HEK293 (cell line): ENCODE data around the gene LY9.
A peak's percentile ranks its signal among the peaks of the same experiment; 100 is the strongest.

Experiments used
- CTCF ChIA-PET: fragments of 350-600 bp; formaldehyde crosslinking; extraction: SDS; loops from one replicate; lab custom pipeline; 2021; ENCODE audit warnings: antibody characterized with exemption; lab: Yijun Ruan, JAX
- POLR2A ChIA-PET: fragments of 300-600 bp; formaldehyde crosslinking; extraction: SDS; loops from one replicate; lab custom pipeline; 2020; ENCODE audit warnings: antibody characterized with exemption, inconsistent platforms; lab: Yijun Ruan, JAX
- H3K27ac ChIP-seq: fragments of 200-500 bp; sonication (Bioruptor generic); 2 replicates; pipeline ENCODE4 v1.5.1; 2014; ENCODE audit warnings: low read depth, low read length, control low read depth, inconsistent platforms; ENCODE audit errors: extremely low read depth
- H3K36me3 ChIP-seq, 2 experiments: fragments of 200-500 bp in 1 of 2; sonication (Bioruptor generic) in 1 of 2; 1 replicate in 1 of 2; 2 replicates in 1 of 2; pipeline ENCODE4 v1.5.1; 2014 to 2017; ENCODE audit warnings: inconsistent platforms in 2 of 2, low read length in 2 of 2; ENCODE audit not compliant: control insufficient read depth in 2 of 2, insufficient read depth in 1 of 2
- H3K4me1 ChIP-seq: fragments of 200-500 bp; sonication (Bioruptor generic); 2 replicates; pipeline ENCODE4 v1.5.1; 2014; ENCODE audit warnings: mild to moderate bottlenecking, low read length, inconsistent platforms; ENCODE audit not compliant: control insufficient read depth, insufficient read depth
- H3K4me3 ChIP-seq: 2 replicates; pipeline ENCODE4 v1.5.1; 2011; ENCODE audit warnings: low read depth, mild to moderate bottlenecking, control low read depth, low read length, moderate library complexity
- H3K9me3 ChIP-seq: fragments of 200-500 bp; sonication (Bioruptor generic); 2 replicates; pipeline ENCODE4 v1.5.1; 2014; ENCODE audit warnings: low read depth, low read length, inconsistent platforms; ENCODE audit not compliant: control insufficient read depth, insufficient read depth
- KLF8 ChIP-seq: fragments of 450-650 bp; formaldehyde crosslinking; IDR thresholded peaks from 2 replicates; pipeline ENCODE4 v1.5.1; 2016; ENCODE audit warnings: missing biosample characterization, missing genetic modification characterization
- SETDB1 ChIP-seq: IDR thresholded peaks from one replicate; pipeline ENCODE4 v1.6.1; 2017; ENCODE audit warnings: mild to moderate bottlenecking, low read length, moderate library complexity, mixed read lengths; ENCODE audit not compliant: insufficient read length
- ZBTB48 ChIP-seq: fragments of 450-650 bp; formaldehyde crosslinking; IDR thresholded peaks from 2 replicates; pipeline ENCODE4 v1.5.1; 2016; ENCODE audit warnings: missing biosample characterization, missing genetic modification characterization
- ZEB2 ChIP-seq: fragments of 450-650 bp; formaldehyde crosslinking; IDR thresholded peaks from 2 replicates; pipeline ENCODE4 v1.5.1; 2016; ENCODE audit warnings: missing biosample characterization, missing genetic modification characterization
- ZNF239 ChIP-seq: fragments of 450-650 bp; formaldehyde crosslinking; IDR thresholded peaks from 2 replicates; pipeline ENCODE4 v1.5.1; 2016; ENCODE audit warnings: missing biosample characterization, missing genetic modification characterization
- ZNF354C ChIP-seq: fragments of 450-650 bp; formaldehyde crosslinking; IDR thresholded peaks from 2 replicates; pipeline ENCODE4 v1.5.1; 2016; ENCODE audit warnings: missing biosample characterization, missing genetic modification characterization, low read depth, borderline replicate concordance
- ZNF610 ChIP-seq: fragments of 450-650 bp; formaldehyde crosslinking; IDR thresholded peaks from 2 replicates; pipeline ENCODE4 v1.5.1; 2016; ENCODE audit warnings: missing biosample characterization, missing genetic modification characterization, borderline replicate concordance
- ZNF621 ChIP-seq: fragments of 450-650 bp; formaldehyde crosslinking; IDR thresholded peaks from 2 replicates; pipeline ENCODE4 v1.5.1; 2017; ENCODE audit warnings: missing biosample characterization, missing genetic modification characterization
- ZNF624 ChIP-seq: fragments of 450-650 bp; formaldehyde crosslinking; IDR thresholded peaks from 2 replicates; pipeline ENCODE4 v1.5.1; 2017; ENCODE audit warnings: missing biosample characterization, missing genetic modification characterization
- ZNF776 ChIP-seq: fragments of 450-650 bp; formaldehyde crosslinking; IDR thresholded peaks from 2 replicates; pipeline ENCODE4 v1.5.0; 2017; ENCODE audit warnings: missing biosample characterization, missing genetic modification characterization, borderline replicate concordance
- ZXDB ChIP-seq: fragments of 450-650 bp; formaldehyde crosslinking; IDR thresholded peaks from 2 replicates; pipeline ENCODE4 v1.5.1; 2016; ENCODE audit warnings: missing biosample characterization, missing genetic modification characterization
- TF ChIP-seq, protein P1 (sequence below): fragments of 450-650 bp; formaldehyde crosslinking; IDR thresholded peaks from 2 replicates; pipeline ENCODE4 v1.5.1; 2016; ENCODE audit warnings: missing biosample characterization, missing genetic modification characterization
- TF ChIP-seq, protein P2 (sequence below): fragments of 450-650 bp; formaldehyde crosslinking; IDR thresholded peaks from 2 replicates; pipeline ENCODE4 v1.5.1; 2016; ENCODE audit warnings: missing biosample characterization, missing genetic modification characterization
- TF ChIP-seq, protein P3 (sequence below): fragments of 450-650 bp; formaldehyde crosslinking; IDR thresholded peaks from 2 replicates; pipeline ENCODE4 v1.5.1; 2017; ENCODE audit warnings: missing biosample characterization, mild to moderate bottlenecking, missing genetic modification characterization, moderate library complexity
- TF ChIP-seq, protein P4 (sequence below): fragments of 450-650 bp; formaldehyde crosslinking; IDR thresholded peaks from 2 replicates; pipeline ENCODE4 v1.5.1; 2016; ENCODE audit warnings: missing biosample characterization, missing genetic modification characterization

Gene LY9

DNA sequence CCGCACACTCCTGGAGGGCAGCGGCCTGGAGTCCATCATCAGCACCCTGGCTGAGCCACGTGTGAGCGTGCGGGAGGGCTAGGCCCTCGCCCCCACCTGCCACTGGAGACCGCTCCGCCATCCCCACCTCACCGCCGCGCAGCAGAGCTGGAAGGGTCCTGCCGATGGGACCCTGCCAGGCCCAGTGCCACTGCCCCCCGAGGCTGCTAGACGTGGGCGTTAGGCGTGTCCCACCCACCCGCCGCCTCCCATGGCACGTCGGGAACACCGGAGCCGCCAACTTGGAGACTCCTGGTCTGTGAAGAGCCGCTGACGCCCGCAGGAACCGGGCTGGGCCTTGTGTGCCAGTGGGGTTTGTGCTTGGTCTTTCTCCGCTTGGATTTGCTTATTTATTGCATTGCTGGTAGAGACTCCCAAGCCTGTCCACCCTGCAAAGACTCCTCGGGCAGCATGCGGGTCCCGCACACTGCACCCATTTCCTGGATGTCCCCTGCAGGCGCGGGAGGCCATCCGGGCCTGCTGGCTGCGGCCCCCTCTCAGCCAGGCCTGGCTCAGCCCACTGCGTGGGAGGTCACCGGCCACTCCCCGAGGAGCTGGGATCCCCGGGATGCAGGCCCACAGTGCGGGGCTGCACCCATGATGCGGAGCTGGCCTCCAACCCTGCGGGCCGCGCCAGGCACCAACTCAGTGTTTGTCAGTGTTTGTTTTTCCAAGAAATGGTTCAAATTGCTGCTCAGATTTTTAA is 6.0 kb downstream of the LY9 start (continued):
- TF ChIP-seq ZXDB (tag by site-specific recombination) (no peak), ZNF610 (tag by site-specific recombination) (no peak), ZBTB48 (tag by site-specific recombination) (no peak)
- TF ChIP-seq, protein P1, sequence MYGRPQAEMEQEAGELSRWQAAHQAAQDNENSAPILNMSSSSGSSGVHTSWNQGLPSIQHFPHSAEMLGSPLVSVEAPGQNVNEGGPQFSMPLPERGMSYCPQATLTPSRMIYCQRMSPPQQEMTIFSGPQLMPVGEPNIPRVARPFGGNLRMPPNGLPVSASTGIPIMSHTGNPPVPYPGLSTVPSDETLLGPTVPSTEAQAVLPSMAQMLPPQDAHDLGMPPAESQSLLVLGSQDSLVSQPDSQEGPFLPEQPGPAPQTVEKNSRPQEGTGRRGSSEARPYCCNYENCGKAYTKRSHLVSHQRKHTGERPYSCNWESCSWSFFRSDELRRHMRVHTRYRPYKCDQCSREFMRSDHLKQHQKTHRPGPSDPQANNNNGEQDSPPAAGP: no peak

DNA sequence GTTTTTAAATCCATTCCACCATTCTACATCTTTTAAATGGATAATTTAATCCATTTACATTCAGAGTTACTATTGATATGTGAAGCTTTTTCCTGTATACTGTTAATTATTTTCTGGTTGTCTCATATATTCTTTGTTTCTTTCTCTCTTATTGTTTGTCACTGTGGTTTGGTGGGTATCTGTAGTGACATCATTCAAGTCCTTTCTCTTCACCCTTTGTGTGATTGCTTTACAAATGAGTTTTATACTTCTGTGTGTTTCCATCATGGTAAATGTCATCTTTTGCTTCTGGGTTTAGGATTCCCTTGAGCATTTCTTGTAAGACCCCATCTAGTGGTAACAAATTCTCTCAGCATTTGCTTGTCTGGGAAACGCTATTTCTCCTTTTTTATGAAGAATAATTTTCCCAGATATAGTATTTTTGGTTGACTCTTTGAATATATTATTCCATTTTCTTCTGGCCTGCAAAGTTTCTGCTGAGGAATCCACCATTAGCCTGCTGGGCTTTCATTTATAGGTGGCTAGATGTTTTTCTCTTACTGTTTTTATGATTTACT is 10.2 kb downstream of the LY9 start:
- ChIA-PET POLR2A (no interaction called here), CTCF (interaction anchor here (0.7 to 1.4 kb wide), 2 partner anchors 26 to 29 kb away, joined by 3 to 8 read pairs; no protein-coding TSS in a partner anchor)
- no peaks in the 10 kb centered on the region for H3K36me3 ChIP-seq
- no peak for TF ChIP-seq ZNF624 (tag by site-specific recombination)
- H3K9me3 ChIP-seq: no peaks in the 10 kb centered on the region
- no peaks in the 10 kb centered on the region for H3K4me1 ChIP-seq
- no peak overlapping the region for H3K27ac ChIP-seq
- H3K4me3 ChIP-seq: no peak overlapping the region

DNA sequence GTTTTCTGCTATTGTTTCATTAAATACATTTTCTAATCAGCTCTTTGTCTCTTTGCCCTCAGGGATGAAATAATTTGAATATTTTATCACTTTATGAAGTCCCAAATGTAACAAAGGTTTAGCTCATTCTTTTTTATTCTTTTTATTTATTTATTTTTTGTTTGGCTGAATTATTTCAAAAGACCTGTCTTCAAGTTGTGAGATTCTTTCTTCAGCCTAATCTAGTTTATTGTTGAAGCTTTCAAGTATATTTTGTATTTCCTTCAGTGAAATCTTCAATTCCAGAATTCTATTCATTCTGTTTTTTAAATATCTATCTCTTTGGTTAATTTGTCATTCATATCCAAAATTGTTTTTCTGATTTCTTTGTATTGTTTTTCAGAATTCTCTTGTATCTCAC is 10.8 kb downstream of the LY9 start:
- no peaks in the 10 kb centered on the region for H3K36me3 ChIP-seq
- H3K27ac ChIP-seq: no peak overlapping the region
- H3K4me3 ChIP-seq: no peak overlapping the region
- ChIA-PET CTCF (interaction anchor here (1.4 kb wide), 1 partner anchor 28 kb away, joined by 8 read pairs; no protein-coding TSS in a partner anchor), POLR2A (no interaction called here)
- no peaks in the 10 kb centered on the region for H3K4me1 ChIP-seq
- no peaks in the 10 kb centered on the region for H3K9me3 ChIP-seq
- TF ChIP-seq KLF8 (peak; percentile 25; the same call in 1 of the 2 replicates), ZEB2 (tag by site-specific recombination) (no peak), SETDB1 (peak; percentile 82)

DNA sequence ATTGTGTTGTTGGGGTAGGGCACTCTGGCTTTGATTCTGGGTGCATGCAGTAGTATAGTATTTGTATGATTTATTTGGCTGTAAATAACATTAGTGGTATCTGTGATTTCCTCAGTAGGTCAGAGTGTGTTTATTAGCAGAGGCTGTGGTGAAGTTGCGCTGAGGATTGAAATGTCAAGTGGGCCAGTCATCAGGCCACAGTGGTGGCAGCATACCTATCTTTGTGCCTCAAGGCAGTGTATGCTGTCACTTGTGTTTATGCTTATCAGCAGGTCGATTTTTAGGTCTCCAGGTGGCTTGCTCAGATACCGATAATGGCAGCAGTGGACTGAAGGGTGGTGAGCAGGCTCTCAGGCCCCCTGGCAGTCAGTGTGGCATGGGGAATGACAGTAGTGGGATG is 11.3 kb downstream of the LY9 start:
- H3K9me3 ChIP-seq: no peaks in the 10 kb centered on the region
- POLR2A ChIA-PET: no interaction called here
- H3K27ac ChIP-seq: no peak overlapping the region
- CTCF ChIA-PET: interaction anchor here (1.4 kb wide), 1 partner anchor 28 kb away, joined by 8 read pairs; no protein-coding TSS in a partner anchor
- no peaks in the 10 kb centered on the region for H3K4me1 ChIP-seq
- H3K4me3 ChIP-seq: no peak overlapping the region
- H3K36me3 ChIP-seq: no peaks in the 10 kb centered on the region
- TF ChIP-seq, protein P2, sequence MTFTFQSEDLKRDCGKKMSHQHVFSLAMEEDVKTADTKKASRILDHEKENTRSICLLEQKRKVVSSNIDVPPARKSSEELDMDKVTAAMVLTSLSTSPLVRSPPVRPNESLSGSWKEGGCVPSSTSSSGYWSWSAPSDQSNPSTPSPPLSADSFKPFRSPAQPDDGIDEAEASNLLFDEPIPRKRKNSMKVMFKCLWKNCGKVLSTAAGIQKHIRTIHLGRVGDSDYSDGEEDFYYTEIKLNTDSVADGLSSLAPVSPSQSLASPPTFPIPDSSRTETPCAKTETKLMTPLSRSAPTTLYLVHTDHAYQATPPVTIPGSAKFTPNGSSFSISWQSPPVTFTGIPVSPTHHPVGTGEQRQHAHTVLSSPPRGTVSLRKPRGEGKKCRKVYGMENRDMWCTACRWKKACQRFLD (tag by site-specific recombination): no peak
- TF ChIP-seq ZNF354C (tag by site-specific recombination): no peak
- TF ChIP-seq ZNF776 (tag by site-specific recombination): no peak
- TF ChIP-seq, protein P3, sequence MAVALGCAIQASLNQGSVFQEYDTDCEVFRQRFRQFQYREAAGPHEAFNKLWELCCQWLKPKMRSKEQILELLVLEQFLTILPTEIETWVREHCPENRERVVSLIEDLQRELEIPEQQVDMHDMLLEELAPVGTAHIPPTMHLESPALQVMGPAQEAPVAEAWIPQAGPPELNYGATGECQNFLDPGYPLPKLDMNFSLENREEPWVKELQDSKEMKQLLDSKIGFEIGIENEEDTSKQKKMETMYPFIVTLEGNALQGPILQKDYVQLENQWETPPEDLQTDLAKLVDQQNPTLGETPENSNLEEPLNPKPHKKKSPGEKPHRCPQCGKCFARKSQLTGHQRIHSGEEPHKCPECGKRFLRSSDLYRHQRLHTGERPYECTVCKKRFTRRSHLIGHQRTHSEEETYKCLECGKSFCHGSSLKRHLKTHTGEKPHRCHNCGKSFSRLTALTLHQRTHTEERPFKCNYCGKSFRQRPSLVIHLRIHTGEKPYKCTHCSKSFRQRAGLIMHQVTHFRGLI (tag by site-specific recombination): no peak
- no peak for TF ChIP-seq ZNF239
- TF ChIP-seq, protein P4, sequence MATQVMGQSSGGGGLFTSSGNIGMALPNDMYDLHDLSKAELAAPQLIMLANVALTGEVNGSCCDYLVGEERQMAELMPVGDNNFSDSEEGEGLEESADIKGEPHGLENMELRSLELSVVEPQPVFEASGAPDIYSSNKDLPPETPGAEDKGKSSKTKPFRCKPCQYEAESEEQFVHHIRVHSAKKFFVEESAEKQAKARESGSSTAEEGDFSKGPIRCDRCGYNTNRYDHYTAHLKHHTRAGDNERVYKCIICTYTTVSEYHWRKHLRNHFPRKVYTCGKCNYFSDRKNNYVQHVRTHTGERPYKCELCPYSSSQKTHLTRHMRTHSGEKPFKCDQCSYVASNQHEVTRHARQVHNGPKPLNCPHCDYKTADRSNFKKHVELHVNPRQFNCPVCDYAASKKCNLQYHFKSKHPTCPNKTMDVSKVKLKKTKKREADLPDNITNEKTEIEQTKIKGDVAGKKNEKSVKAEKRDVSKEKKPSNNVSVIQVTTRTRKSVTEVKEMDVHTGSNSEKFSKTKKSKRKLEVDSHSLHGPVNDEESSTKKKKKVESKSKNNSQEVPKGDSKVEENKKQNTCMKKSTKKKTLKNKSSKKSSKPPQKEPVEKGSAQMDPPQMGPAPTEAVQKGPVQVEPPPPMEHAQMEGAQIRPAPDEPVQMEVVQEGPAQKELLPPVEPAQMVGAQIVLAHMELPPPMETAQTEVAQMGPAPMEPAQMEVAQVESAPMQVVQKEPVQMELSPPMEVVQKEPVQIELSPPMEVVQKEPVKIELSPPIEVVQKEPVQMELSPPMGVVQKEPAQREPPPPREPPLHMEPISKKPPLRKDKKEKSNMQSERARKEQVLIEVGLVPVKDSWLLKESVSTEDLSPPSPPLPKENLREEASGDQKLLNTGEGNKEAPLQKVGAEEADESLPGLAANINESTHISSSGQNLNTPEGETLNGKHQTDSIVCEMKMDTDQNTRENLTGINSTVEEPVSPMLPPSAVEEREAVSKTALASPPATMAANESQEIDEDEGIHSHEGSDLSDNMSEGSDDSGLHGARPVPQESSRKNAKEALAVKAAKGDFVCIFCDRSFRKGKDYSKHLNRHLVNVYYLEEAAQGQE (tag by site-specific recombination): no peak
- no peak for TF ChIP-seq ZNF621
